SK-N-MC (cell line): ENCODE results near the gene NCAM2.

Experiments
- EZH2 ChIP-seq: fragments of 200-600 bp; sonication (generic); IDR thresholded peaks from one replicate; pipeline ENCODE4 v1.6.1; 2017; ENCODE audit warnings: antibody characterized with exemption
- FOXP2 ChIP-seq: optimal IDR thresholded peaks from 2 replicates; pipeline ENCODE3; 2011; ENCODE audit warnings: mild to moderate bottlenecking, moderate library complexity; ENCODE audit not compliant: insufficient read depth; ENCODE audit errors: extremely low read length, control extremely low read depth
- POLR2AphosphoS5 ChIP-seq: IDR thresholded peaks from 2 replicates; pipeline ENCODE4 v1.6.1; 2012; ENCODE audit warnings: mild to moderate bottlenecking, low read depth, low read length, borderline replicate concordance

DNA sequence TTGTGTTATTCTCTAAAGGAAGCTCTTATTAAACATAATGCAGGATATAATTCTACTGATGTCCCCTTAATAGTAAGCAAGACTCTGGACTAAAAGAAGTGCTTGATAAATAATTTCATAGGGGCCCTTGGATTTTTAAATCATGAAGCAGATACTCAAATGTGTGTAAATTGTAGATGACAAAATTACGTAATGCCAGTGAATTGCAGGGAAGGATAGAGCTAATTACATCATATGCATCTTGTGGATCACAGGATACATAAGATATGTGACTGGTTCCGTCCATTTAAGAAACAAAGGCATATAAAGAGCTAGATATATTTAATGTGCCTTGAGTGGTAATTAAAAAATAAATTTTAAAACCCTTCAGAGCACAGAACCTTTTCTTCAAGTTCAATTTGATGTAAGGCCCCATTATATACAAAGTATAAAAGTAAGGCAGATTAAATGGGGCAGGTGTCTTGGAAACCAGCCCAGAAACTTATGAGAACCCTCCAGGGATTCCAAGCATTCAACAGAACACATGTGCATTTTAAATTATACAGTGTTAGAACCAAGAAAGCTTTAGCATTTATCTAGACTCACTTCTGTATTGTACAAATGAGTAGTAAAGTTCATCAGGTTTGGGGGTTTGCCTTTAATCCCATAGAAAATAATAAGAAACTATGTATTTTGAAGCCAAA, 190.4 kb downstream of the NCAM2 start:
- TF ChIP-seq FOXP2 (no peak), EZH2 (no peak), POLR2AphosphoS5 (no peak)
